H1 (cell line): ENCODE results near the gene CPNE5.

ENCODE experiments used
- ATF3 ChIP-seq: IDR thresholded peaks from 2 replicates; pipeline ENCODE4 v1.6.1; 2011; ENCODE audit warnings: low read depth, mild to moderate bottlenecking, low read length; ENCODE audit not compliant: insufficient read depth
- CREB1 ChIP-seq: IDR thresholded peaks from 2 replicates; pipeline ENCODE4 v1.6.1; 2012; ENCODE audit warnings: inconsistent platforms
- CTCF ChIP-seq, 3 experiments: IDR thresholded peaks; 1 replicate in 2 of 3; 2 replicates in 1 of 3; pipeline versions ENCODE4 v1.5.1 to v1.6.1; 2011; ENCODE audit warnings: low read length in 3 of 3, mild to moderate bottlenecking in 3 of 3, inconsistent platforms in 2 of 3, low read depth in 1 of 3, moderate library complexity in 1 of 3; ENCODE audit not compliant: insufficient read depth in 1 of 3; ENCODE audit errors: control extremely low read depth in 1 of 3
- KDM1A ChIP-seq: fragments of 200-600, 300-600 bp; sonication (generic); IDR thresholded peaks from 2 replicates; pipeline ENCODE4 v1.7.1; 2016; ENCODE audit warnings: mild to moderate bottlenecking, low read length, borderline replicate concordance
- MAFK ChIP-seq: IDR thresholded peaks from 2 replicates; pipeline ENCODE4 v1.6.1; 2012; ENCODE audit warnings: low read depth, mild to moderate bottlenecking, improper control_type of control experiment, low read length
- MAX ChIP-seq: IDR thresholded peaks from 2 replicates; pipeline ENCODE4 v1.6.1; 2012; ENCODE audit warnings: inconsistent platforms
- SIX5 ChIP-seq: IDR thresholded peaks from 2 replicates; pipeline ENCODE4 v1.6.1; 2011; ENCODE audit warnings: mild to moderate bottlenecking, low read depth, low read length
- TCF12 ChIP-seq: IDR thresholded peaks from 2 replicates; pipeline ENCODE4 v1.6.1; 2011; ENCODE audit warnings: low read depth, mild to moderate bottlenecking, low read length
- USF2 ChIP-seq: IDR thresholded peaks from 2 replicates; pipeline ENCODE4 v1.6.1; 2011; ENCODE audit warnings: low read length, improper control_type of control experiment
- YY1 ChIP-seq: IDR thresholded peaks from 2 replicates; pipeline ENCODE4 v1.6.1; 2011; ENCODE audit warnings: low read depth, mild to moderate bottlenecking, low read length

- no peak for TF ChIP-seq CREB1
- TF ChIP-seq USF2 = no peak
- TF ChIP-seq YY1 = no peak
- TF ChIP-seq CTCF (IDR thresholded peaks at IDR 0.05; ENCODE audit: control extremely low read depth in 1 of 3, insufficient read depth in 1 of 3, low read depth in 1 of 3, low read length in 3 of 3) = no peak
- TF ChIP-seq MAX = no peak
- no peak for TF ChIP-seq MAFK
- no peak for TF ChIP-seq SIX5
- TF ChIP-seq TCF12 = no peak
- TF ChIP-seq KDM1A = no peak
- TF ChIP-seq ATF3 = no peak
Observed at GRCh38 chr6:36702656-36703055, 136.6 kb downstream of the CPNE5 start.
